K562 (cell line): ENCODE data around the gene JAK3. TPM values are rescaled to one million over a fixed set of nuclear protein-coding genes. Genes with fewer than 3 reads are reported as not detected.

Experiments used
- EGR1 ChIP-seq: fragments of 450-650 bp; conservative IDR thresholded peaks from 2 replicates; pipeline ENCODE4 v1.6.1; 2017; ENCODE audit warnings: mild to moderate bottlenecking
- NRF1 ChIP-seq, 2 experiments: fragments of 450-650 bp; IDR thresholded peaks in 1 of 2; conservative IDR thresholded peaks in 1 of 2; 2 replicates each; pipeline ENCODE4 v1.6.1; 2014; ENCODE audit warnings: mild to moderate bottlenecking in 2 of 2
- POLR2A ChIP-seq: fragments of 450-650 bp; conservative IDR thresholded peaks from 2 replicates; pipeline ENCODE4 v1.6.1; 2016
- POLR2G ChIP-seq: fragments of 200-400 bp; formaldehyde crosslinking; IDR thresholded peaks from 2 replicates; pipeline ENCODE4 v1.6.1; 2017; ENCODE audit warnings: low read depth, mild to moderate bottlenecking, antibody characterized with exemption, low read length, moderate library complexity
- PRDM10 ChIP-seq: fragments of 450-650 bp; IDR thresholded peaks from 2 replicates; pipeline ENCODE4 v1.6.1; 2018; ENCODE audit not compliant: partially characterized antibody
- PTRF ChIP-seq: fragments of 450-650 bp; IDR thresholded peaks from 2 replicates; pipeline ENCODE4 v1.6.1; 2016; ENCODE audit warnings: mild to moderate bottlenecking, missing genetic modification characterization, missing compliant biosample characterization
- SREBF2 ChIP-seq: sonication (generic); formaldehyde crosslinking; IDR thresholded peaks from 2 replicates; pipeline ENCODE4 v1.4.0; 2020; ENCODE audit warnings: mild to moderate bottlenecking, missing genetic modification reagents
- TFAP4 ChIP-seq: sonication (generic); formaldehyde crosslinking; IDR thresholded peaks from 2 replicates; pipeline ENCODE4 v1.8.0; 2022; ENCODE audit warnings: missing genetic modification reagents, mild to moderate bottlenecking, moderate library complexity, borderline replicate concordance
- THRAP3 ChIP-seq: fragments of 450-650 bp; IDR thresholded peaks from 2 replicates; pipeline ENCODE4 v1.6.1; 2016; ENCODE audit warnings: mild to moderate bottlenecking, inconsistent platforms, borderline replicate concordance
- ZNF518B ChIP-seq: fragments of 250-450 bp; sonication (Bioruptor Pico); IDR thresholded peaks from 2 replicates; pipeline ENCODE4 v1.5.0; 2021; ENCODE audit warnings: mild to moderate bottlenecking, moderate library complexity
- polyA plus RNA-seq, 8 experiments: library from polyadenylated mRNA; depleted of rRNA in 4 of 8; stranded (reverse) in 5 of 8; unstranded in 3 of 8; fragments of >200 nt; fragmentation: Nextera tagmentation in 2 of 8; fragmentation: Illumina TruSeq in 1 of 8; extraction: Ambion mirVana in 2 of 8; extraction: Trizol in 1 of 8; gene quantifications; 2 replicates each; pipeline versions ENCODE4 v1.2.1 to v1.2.3, GENCODE V29; 2011 to 2014; ENCODE audit warnings: inconsistent platforms in 1 of 8, missing spikeins in 1 of 8
- total RNA-seq, 7 experiments: library from RNA; depleted of rRNA in 6 of 7; stranded (reverse); fragments of >200 nt in 6 of 7; fragmentation: Illumina TruSeq in 2 of 7; extraction: Trizol in 2 of 7; gene quantifications; 2 replicates each; pipeline versions ENCODE4 v1.2.1 to v1.2.3, GENCODE V29; 2011 to 2021; ENCODE audit warnings: low replicate concordance in 1 of 7

JAK3 gene
- total and polyA plus RNA-seq, 9 of the 15 experiments (the other 6 are each of a cell fraction or from before 2014, with no cell fraction given), result 0.01 to 0.18 (median 0.07) TPM; not detected in 1

DNA sequence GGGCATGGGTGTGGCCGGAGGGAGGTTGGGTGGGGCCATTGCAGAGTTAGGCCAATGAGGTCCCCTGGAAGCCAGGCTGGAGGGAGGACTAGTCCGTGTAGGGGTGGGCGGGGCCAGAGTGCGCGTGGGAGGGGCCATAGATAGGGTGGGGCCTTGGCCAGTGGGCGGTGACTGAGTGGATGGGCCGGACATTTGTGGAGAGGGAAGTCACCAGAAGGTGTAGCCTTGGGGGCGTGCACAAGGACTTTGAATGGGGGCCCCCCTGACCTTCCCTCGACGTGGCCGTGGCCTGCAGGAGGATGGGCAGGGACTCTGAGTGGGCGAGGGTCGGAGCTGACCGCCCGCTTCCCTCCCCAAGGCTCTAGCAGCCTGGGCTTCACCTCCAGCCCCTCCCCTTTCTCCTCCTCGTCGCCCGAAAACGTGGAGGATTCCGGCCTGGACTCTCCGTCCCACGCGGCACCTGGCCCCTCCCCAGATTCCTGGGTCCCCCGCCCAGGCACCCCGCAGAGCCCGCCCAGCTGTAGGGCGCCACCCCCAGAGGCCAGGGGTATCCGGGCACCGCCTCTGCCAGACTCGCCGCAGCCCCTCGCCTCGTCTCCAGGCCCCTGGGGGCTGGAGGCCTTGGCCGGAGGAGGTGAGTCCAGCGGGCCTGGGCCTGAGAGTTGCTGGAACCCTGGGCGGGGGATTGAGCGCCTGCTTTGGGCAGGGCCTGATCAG, 69.4 kb downstream of the JAK3 start (continued):
- no peak for TF ChIP-seq SREBF2
- peak; percentile 54 for TF ChIP-seq EGR1
- peak; percentile 84 for TF ChIP-seq POLR2G
- peak; percentile 24; the same call in 1 of the 2 replicates for TF ChIP-seq TFAP4 (CRISPR knock-in tag)
- TF ChIP-seq PRDM10, result peak; percentile 63
- TF ChIP-seq THRAP3, result no peak
- no peak for TF ChIP-seq PTRF (tag)
- TF ChIP-seq POLR2A, result 0 out of 2 replicates have a peak, but pooled peaks have one; percentile 19
- TF ChIP-seq NRF1 (conservative IDR thresholded peaks at IDR 0.05 in 1 of 2, IDR thresholded peaks at IDR 0.05 in 1 of 2), result peak; percentile 67
- TF ChIP-seq ZNF518B (CRISPR knock-in tag), result no peak
- TF ChIP-seq, all 486 proteins: peak for 23
